ENCODE measurements around the gene ANAPC4. TPM values are rescaled to one million over a fixed set of nuclear protein-coding genes. Genes with fewer than 3 reads are reported as not detected.

The ANAPC4 gene
- total and polyA plus RNA-seq, 2 donors (not counting 3 experiments of a cell fraction or from before 2014, with no cell fraction given) = 7.6 to 32.1 TPM

- no peaks in the 10 kb centered on the region for H3K27me3 ChIP-seq (ENCODE audit: control insufficient read depth in 2 of 2, insufficient read depth in 2 of 2, low read length in 2 of 2)
- intact Hi-C loops (cut with micrococcal nuclease) (no loop called here), dilution Hi-C loops (cut with MboI; ENCODE audit: extremely low pct_ligation_motif_present, low sequenced_read_pairs) (no loop called here)
- peaks cover 10 to 19% of the 10 kb centered on the region in 2 experiments for H3K36me3 ChIP-seq (ENCODE audit: control insufficient read depth in 2 of 2, extremely low read depth in 1 of 2, insufficient read depth in 2 of 2, low read length in 2 of 2)
- ChIA-PET POLR2A (no interaction called here), CTCF (interaction anchor here (1.5 kb wide), 1 partner anchor 15 kb away, joined by 5 read pairs; no protein-coding TSS in a partner anchor)
- no peak overlapping the region for H3K9ac ChIP-seq (replicated peaks; ENCODE audit: extremely low read depth, insufficient read depth, low read length)
- H3K9me1 ChIP-seq (replicated peaks; ENCODE audit: control insufficient read depth, extremely low read depth, insufficient read depth, low read length) = no peaks in the 10 kb centered on the region
- H3K27ac ChIP-seq (ENCODE audit: insufficient read depth, low read depth, low read length) = no peak overlapping the region
- DNase-seq (ENCODE audit: low read depth, low spot score) (no peak), FAIRE-seq (no peak)
- H2AFZ ChIP-seq (ENCODE audit: low read depth, low read length) = no peak overlapping the region
- H3K4me2 ChIP-seq (ENCODE audit: insufficient read depth, low read length) = no peak overlapping the region
- no peaks in the 10 kb centered on the region for H3K9me3 ChIP-seq (replicated peaks; ENCODE audit: control insufficient read depth, insufficient read depth, low read length)
- no peak overlapping the region for H3K4me3 ChIP-seq (replicated peaks in 1 of 3; ENCODE audit: insufficient read depth in 1 of 3, low read depth in 1 of 3, low read length in 3 of 3)
- BruUV-seq (replicated peaks) = no TSS peak
- H4K20me1 ChIP-seq (replicated peaks; ENCODE audit: control insufficient read depth, extremely low read depth, insufficient read depth, low read length) = no peaks in the 10 kb centered on the region
- no peaks in the 10 kb centered on the region for H3K4me1 ChIP-seq (ENCODE audit: control insufficient read depth, extremely low read depth, insufficient read depth, low read length)
- TF ChIP-seq FOS (IDR thresholded peaks at IDR 0.05; ENCODE audit: borderline replicate concordance, insufficient read depth, low read length) (no peak), GATA2 (IDR thresholded peaks at IDR 0.05; ENCODE audit: insufficient read depth, insufficient read length, low read depth, low read length) (no peak), POLR2AphosphoS5 (IDR thresholded peaks at IDR 0.05; ENCODE audit: insufficient read depth, low read depth, low read length) (no peak)
- H3K79me2 ChIP-seq (ENCODE audit: control insufficient read depth, insufficient read depth, low read length) = no peaks in the 10 kb centered on the region
Measured at GRCh38 chr4:25405453-25405852, 28.4 kb downstream of the ANAPC4 start.

GRCh38 chr4:25406081-25406692 lies 29.1 kb downstream of the ANAPC4 start:
- H3K9me3 ChIP-seq (replicated peaks; ENCODE audit: control insufficient read depth, insufficient read depth, low read length) = no peaks in the 10 kb centered on the region
- TF ChIP-seq GATA2 (IDR thresholded peaks at IDR 0.05; ENCODE audit: insufficient read depth, insufficient read length, low read depth, low read length) = no peak
- no peak for TF ChIP-seq POLR2A (IDR thresholded peaks at IDR 0.05; ENCODE audit: low read depth, low read length)
- TF ChIP-seq MAX (IDR thresholded peaks at IDR 0.05; ENCODE audit: insufficient read depth, insufficient read length) = no peak
- TF ChIP-seq CTCF (IDR thresholded peaks at IDR 0.05; ENCODE audit: extremely low read depth in 1 of 2, insufficient read depth in 1 of 2, low read depth in 1 of 2, low read length in 2 of 2) = no peak
- TF ChIP-seq EZH2 (IDR thresholded peaks at IDR 0.05; ENCODE audit: borderline replicate concordance, low read depth, low read length, severe bottlenecking) = no peak
- no peak for TF ChIP-seq MYC (IDR thresholded peaks at IDR 0.05; ENCODE audit: low read depth, low read length)
- no peak for TF ChIP-seq JUN (IDR thresholded peaks at IDR 0.05; ENCODE audit: borderline replicate concordance, insufficient read depth, insufficient read length, low read depth)
- no peak for TF ChIP-seq POLR2AphosphoS5 (IDR thresholded peaks at IDR 0.05; ENCODE audit: insufficient read depth, low read depth, low read length)
- no peak for TF ChIP-seq FOS (IDR thresholded peaks at IDR 0.05; ENCODE audit: borderline replicate concordance, insufficient read depth, low read length)
- no peak overlapping the region for H3K4me2 ChIP-seq (ENCODE audit: insufficient read depth, low read length)
- POLR2A ChIA-PET = no interaction called here
- FAIRE-seq = no peak
- peaks cover 12 to 21% of the 10 kb centered on the region in 2 experiments for H3K36me3 ChIP-seq (ENCODE audit: control insufficient read depth in 2 of 2, extremely low read depth in 1 of 2, insufficient read depth in 2 of 2, low read length in 2 of 2)
- no peak for DNase-seq (ENCODE audit: low read depth, low spot score)
- dilution Hi-C loops (cut with MboI; ENCODE audit: extremely low pct_ligation_motif_present, low sequenced_read_pairs) (no loop called here), intact Hi-C loops (cut with micrococcal nuclease) (no loop called here)
- H3K27ac ChIP-seq (ENCODE audit: insufficient read depth, low read depth, low read length) = no peak overlapping the region
- BruUV-seq (replicated peaks) = no TSS peak
- H3K27me3 ChIP-seq (ENCODE audit: control insufficient read depth in 2 of 2, insufficient read depth in 2 of 2, low read length in 2 of 2) = no peaks in the 10 kb centered on the region
- H3K79me2 ChIP-seq (ENCODE audit: control insufficient read depth, insufficient read depth, low read length) = no peaks in the 10 kb centered on the region
- H2AFZ ChIP-seq (ENCODE audit: low read depth, low read length) = no peak overlapping the region
- no peaks in the 10 kb centered on the region for H3K4me1 ChIP-seq (ENCODE audit: control insufficient read depth, extremely low read depth, insufficient read depth, low read length)
- no peak overlapping the region for H3K9ac ChIP-seq (replicated peaks; ENCODE audit: extremely low read depth, insufficient read depth, low read length)
- CTCF ChIA-PET = interaction anchor here (1.5 kb wide), 1 partner anchor 16 kb away, joined by 5 read pairs; no protein-coding TSS in a partner anchor
- H3K9me1 ChIP-seq (replicated peaks; ENCODE audit: control insufficient read depth, extremely low read depth, insufficient read depth, low read length) = no peaks in the 10 kb centered on the region
- H3K4me3 ChIP-seq (replicated peaks in 1 of 3; ENCODE audit: insufficient read depth in 1 of 3, low read depth in 1 of 3, low read length in 3 of 3) = no peak overlapping the region
- H4K20me1 ChIP-seq (replicated peaks; ENCODE audit: control insufficient read depth, extremely low read depth, insufficient read depth, low read length) = no peaks in the 10 kb centered on the region

All from endothelial cell of umbilical vein (primary cell).